CD4-positive, alpha-beta T cell treated with Interleukin-12 subunit alpha and Interleukin-12 subunit beta, for 1 hour (primary cell): ENCODE measurements around the gene EZR.

ENCODE experiments used
- DNase-seq: peaks from one replicate; pipeline ENCODE4 v3.0.0-alpha.2; 2020

Gene EZR

DNA sequence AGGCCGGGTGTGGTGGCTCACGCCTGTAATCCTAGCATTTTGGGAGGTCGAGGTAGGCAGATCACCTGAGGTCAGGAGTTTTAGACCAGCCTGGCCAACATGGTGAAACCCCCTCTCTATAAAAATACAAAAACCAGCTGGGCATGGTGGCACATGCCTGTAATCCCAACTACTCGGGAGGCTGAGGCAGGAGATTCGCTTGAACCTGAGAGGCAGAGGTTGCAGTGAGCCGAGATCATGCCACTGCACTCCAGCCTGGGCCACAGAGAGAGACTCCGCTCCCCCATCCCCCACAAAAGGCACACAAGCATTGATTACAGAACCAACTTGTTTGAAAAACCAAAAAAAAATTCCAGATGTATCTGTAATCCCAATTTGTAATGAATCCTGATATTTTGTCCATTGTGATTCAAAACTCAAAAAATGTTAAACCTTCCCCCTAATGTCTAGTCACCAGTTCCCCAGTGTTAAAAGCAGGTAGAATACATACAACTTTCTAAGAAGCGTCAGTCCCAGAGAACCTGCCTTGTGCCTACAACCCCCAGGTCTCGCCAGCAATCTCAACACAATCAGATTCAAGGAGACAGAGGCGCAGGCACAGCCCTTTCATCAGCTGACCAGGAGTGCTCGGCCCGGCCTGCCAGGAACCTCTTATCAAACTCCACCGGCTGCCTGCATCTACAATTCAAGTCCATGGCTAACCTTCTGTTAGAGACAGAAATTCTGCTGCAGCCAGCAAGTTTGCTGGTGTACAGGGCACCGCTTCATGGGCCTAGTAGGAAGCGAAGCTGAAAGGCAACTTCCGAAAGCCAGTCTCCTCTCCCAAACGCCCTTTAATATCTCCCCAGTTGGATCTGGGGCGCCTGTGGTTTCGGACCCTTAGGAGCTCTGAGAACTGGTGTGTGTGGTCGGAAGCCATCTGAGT lies 2.1 kb downstream of the EZR start:
- DNase-seq = peak; percentile 60

DNA sequence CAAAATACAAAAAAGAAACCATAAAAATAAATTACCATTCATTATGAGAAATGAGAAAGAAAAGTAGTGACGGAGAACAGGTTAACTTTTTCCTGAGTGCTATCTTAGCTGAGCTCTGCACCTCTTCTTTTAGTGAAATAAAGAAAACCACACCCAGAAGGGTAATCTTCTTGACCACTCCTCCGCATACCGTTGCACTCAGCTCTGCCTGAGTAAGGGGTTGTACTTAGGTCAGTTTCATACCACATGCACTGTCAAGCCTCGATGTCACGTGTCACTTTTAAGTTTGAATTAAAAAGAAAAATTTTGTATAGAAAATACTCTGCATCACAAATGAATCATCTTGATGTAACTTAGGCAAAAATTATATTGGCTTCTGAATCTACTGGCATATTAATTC lies 2.8 kb downstream of the EZR start:
- peak; percentile 47 for DNase-seq

DNA sequence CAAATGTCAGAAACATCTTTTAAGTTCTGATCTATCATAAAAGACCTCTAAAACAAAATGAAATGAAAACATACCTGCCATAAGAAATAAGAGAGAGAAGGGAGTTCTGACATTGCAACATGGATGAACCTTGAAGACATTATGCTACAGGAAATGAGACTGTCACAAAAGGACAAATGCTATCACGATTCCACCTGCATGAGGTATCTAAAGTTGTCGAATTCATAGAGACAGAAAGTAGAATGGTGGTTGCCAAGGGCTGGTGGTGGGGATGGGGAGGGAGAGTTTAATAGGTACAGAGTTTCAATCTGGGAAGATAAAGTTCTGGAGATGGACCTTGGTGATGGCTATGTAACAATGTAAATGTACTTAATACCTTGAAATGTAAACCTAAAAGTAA lies 3.3 kb downstream of the EZR start:
- peak; percentile 42 for DNase-seq

DNA sequence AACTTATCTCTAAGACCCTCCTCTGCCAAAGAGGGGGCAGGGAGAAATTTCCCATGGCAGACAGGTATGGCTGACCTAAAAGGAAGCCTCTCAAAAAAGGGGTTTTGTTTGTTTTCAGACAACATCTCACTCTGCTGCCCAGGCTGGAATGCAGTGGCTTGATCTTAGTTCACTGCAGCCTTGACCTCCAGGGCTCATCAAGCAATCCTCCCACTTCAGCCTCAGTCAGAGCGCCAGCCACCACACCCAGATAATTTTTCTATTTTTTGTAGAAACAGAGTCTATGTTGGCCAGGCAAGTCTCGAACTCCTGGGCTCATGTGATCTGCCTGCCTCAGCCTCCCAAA lies 3.8 kb downstream of the EZR start:
- peak; percentile 35 for DNase-seq

DNA sequence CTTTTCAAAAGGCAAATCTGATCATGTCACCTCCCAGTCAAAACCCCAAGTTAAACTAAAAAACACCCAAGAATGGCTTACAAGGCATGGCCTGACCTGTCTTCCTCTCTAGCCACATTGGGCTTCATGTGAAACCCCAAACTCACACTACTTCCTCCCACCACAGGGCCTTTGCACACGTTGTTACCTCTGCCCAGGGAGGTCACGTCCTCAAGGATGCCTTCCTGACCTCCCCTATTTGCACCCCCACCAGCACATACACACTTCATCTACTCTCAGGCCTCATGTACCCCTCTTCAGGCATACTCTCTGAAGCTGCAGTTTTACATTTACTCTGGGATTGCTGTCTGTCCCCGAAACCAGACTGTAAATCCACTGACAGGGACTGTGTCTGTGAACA lies 6.1 kb downstream of the EZR start:
- peak; percentile 51 for DNase-seq

DNA sequence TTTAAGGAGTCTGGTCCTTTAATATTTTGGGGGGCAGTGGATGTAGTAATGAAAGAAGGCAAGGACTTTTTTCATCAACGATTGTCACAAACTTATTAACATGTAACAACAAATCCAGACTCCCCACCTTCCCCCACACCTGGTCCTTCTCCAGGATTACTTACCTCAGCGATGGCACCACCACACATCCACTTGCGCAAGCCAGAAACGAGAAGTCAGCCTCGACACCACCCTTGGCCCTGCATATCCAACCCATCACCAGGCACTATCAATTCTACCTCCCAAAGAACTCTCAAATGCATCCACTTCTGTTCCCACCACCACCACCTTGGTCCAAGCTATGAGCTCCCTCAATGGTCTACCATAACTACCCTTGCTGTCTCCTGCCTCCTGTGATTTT lies 6.6 kb downstream of the EZR start:
- DNase-seq = no peak

DNA sequence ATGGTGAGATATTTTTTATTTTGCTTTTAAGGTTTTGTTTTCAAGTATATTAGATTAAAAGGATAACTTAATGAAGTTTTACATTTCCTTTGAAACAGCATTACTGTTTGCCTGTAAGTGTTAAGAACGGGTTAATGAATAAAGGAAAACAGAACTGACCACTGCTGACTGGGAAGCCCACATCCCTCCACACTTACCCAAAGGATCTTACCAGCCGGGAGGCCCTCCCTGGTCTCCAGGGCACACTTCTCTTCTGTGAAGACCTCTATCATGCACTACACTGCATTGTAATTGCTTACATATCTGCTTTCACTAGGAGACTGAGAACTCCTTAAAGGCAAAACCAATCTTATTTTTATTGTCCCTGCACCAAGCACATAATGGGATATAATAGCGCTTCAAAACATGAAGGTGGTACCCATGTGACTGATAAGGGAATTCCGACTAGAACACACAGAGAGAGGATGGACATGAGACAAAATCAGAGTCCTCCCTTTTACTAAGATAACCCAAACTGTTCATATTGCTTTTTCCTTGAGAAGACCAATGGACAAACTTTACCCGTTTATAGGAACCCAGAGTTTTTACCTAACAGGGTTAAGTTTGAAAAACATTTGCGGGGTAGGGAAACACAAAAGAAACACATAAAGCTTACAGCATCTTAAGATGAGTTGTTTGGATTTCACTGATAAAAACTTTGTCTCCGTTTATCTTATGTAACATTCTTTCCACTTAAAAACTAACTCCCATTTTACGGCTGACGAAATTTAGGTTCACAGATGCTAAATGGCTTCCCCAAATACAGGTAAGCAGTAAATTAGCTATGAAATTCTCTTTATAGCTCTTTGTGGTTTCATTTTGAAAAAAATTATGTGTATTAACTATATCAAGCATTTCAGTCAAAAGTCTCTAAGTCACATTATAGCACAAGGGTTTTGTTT lies 8.7 kb downstream of the EZR start:
- no peak for DNase-seq

DNA sequence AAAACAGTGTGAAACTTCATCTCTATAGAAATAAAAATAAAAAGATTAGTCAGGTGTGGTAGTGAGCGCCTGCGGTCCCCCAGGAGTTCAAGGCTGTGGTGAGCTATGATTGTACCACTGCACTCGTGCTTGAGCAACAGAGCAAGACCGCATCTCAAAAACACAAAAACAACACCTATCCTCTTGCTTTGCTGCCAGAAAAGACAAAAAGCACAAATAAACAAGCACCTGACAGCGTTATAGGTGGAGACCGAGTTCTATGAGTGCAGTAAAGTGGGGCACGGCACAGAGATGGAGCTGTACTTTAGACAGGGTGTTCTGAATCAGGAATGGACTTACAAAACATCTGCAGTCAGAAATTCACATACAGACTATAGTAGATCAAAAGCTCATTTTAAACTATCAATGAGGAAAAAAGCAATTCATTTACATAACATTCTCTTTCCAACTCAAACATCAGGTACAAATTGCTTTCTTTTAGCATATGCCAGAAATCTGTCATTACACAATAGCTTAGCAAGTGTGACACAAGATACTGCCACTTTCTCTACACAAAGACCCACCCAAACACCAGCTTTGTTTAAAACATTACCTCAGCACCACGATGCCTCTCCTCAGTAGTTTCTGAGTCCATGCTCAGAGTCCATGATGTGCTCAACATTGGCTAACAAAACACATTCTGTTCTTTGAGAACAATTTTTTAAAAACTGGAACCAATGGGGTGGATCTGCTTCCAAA lies 10.1 kb downstream of the EZR start:
- DNase-seq = peak; percentile 67

DNA sequence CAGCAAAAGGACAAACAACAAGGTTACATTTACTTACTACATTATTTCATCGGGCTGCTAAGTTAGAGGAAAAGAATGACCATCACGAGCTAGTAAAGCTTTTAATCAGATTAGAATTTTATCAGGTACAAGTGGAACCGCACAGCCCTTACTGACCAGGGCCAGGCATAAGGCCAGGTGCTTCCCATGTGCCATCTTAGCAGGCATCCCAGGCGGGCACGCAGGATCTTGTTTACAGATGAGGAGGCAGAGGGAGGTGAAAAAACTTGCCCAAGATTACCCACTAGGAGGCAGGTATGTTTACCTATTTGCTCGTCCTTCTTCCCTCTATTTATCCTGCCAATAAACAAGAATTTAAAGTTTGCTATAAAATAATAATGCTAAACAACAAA lies 10.7 kb downstream of the EZR start:
- DNase-seq = peak; percentile 19

DNA sequence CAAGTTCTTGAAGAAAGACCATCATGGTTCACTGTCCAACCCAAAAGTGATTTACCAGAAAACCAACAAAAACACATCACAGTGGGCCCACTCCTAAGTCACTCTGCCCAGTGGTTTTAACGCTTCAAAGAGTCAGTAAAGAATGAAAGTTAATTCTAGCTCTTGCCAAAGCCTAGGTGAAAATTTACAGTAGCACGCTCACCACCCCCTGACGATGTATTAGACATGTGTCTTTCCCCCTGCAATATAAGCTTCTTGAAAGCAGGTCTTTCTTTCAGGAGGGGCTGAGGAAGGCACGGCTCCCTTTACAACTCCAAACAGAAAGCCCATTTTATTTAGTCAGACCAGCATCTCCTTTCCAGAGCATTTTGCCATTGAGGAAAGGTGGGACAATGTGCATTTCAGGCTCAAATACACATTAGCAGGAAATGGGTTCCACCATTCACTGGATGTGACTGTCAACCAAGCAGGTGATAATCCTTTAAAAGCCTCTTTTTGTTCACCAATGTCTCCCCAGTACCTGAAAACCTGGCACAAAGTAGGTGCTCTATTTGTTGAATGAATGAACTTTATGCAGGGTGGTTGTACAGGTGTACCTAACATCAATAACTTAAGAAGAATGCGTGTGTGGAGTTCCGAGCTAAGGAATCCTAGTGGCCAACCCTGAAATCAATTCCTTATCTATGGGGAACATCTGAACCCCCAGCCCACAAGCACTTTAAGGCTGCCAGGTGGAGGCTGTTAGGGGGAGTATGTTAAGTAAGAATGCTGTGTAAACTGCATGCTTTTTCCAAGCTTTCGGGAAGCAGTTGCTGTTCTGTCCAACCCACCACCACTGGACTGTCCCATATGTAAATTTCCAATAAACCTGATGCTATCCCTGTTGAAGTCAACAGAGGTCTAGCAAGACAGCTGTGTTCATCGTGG lies 11.4 kb downstream of the EZR start:
- peak; percentile 37 for DNase-seq

DNA sequence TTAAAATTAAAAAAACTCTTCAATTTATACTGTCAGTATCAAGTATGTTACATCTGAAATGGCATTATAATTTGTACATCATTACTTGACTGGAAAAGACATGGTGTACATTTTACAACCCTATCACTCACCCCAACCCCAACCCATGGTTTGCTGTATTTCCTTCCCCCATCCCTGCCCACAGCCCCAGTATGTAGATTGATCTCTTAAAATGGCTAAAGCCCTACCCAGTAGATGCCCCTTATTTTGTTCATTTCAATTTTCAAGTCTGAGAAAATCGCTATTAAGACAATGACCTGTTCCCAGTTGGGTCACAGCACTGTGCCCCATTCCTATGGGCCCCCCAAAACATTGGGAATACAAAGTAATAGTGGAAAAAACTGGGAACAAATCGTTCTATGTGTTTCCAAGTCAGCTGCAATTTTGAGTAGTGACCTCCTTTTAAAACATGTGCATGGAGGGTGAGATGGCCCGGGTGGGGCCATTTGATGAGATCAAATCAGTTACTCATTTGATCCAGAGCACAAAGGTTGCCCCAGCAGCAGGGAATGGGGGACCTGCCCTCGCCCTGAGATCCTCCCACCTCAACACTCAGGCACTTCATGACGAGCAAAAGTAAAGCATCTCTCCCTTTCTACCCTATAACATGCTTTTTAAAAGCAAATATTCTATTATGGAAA lies 13.3 kb downstream of the EZR start:
- DNase-seq = peak; percentile 45

DNA sequence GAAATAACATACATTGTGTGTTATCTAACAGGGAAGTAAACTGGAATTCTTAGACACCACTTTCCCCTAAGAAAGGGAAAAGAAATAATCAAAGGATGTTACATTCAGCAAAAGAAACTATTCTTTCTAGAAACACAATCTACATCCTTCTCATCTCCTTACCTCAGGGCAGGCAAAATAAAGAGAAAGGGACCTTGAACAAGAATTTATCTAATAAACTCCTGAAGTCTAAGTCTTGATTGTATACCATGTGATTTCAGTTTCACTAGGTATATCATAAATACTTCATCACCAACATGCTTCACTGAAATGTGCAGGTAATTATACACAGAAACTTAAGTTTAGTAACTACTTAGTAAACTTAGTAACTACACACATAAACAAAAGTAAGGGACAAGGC lies 15.0 kb downstream of the EZR start:
- peak; percentile 16 for DNase-seq

DNA sequence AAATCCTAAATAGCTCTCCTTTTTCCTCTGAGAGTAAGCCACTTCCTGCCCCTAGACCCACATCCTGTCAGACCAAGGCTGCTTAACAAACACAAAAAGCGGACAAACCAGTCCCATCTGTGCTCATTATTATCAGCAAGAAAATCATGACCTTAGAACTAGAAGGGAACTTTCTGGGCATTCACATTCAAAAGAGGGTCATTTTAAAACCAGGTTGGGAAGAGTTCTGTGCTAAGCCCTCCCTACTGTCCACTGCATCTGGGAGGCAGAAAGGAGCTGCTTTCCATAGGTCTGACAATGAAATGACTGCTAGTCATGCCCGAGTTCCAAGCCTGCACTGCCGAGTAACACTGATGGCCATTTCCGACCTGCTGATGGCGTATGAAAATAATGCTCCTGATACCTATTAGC lies 15.4 kb downstream of the EZR start:
- DNase-seq = peak; percentile 73

DNA sequence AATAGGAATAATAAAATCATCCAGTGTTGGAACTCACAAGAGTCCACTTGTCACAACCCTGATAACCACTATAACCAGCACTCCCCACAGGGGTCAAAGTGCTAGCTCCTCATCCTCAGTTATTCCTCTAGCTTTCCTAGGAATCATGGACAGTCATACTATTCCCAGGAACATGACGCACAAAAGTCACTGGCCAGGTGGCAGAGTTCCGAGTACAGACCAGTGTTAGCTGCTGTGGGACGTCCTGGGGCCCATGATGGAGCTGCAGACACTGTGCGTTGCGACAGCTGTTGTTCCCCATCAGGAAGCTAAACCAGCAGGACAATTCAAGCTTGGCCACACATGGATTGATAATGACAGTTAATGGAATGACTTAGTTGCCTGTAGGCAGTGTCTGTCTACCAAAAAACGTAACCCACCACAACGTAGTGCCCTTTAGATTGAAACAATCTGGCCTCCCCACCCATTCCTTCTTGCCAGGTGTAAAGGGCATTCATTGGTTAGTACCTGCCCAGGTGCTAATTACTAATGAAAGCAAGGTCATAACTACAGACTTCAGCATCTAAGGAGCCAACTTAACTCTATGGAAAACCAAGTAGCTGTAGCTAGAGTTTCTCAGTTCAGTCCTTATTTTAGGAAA lies 17.4 kb downstream of the EZR start:
- DNase-seq = no peak

DNA sequence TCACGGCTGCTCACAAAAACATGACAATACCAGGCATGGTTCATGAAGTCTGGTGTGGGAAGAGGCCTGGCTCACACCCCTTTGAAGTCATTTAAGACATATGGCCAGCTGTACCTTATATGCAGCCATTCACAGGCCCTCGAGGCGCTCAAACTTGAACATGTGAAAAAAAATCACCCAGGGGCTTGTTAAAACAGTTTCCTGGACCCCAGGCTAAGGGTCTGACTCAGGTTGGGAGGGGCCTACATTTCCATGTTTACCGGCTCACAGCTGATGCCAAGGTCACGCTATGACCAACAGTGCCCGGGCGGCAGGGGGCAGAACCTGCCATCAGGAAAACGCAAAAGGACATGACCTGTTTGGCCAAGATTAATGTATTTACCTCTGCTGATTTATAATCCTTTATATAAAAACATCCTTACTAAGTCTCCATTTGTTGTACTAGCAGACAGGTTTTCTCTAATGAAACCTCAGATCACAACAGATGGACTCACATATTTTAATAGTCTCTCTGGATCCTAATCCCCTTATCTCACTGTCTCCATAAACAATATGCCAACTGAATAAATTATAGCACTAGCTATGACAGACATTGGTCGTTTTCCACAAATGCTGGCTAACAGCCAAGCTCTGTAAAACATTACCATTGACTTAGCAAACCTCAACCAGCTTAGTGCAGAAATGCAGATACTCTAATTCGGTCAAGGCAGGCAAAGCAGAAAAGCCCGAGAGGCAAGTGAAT lies 19.9 kb downstream of the EZR start:
- no peak for DNase-seq

DNA sequence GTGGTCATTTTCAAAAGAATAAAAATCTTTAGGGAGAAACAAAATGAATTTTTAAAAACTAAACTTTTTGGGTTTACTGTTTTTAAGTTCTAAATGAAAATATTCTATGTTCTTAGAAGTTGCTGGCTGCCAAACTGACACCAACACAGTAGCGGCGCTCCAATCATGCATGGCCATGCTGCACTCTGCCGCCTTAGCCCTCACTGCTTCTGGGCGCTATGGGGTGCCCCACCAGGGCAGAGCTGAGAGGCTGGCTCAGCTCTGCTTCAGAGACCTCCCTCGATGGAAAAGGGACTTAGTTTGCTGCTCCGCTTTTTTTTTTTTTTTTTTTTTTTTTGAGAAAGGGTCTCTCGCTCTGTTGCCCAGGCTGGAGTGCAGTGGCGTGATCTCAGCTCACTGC lies 20.9 kb downstream of the EZR start:
- DNase-seq = no peak

DNA sequence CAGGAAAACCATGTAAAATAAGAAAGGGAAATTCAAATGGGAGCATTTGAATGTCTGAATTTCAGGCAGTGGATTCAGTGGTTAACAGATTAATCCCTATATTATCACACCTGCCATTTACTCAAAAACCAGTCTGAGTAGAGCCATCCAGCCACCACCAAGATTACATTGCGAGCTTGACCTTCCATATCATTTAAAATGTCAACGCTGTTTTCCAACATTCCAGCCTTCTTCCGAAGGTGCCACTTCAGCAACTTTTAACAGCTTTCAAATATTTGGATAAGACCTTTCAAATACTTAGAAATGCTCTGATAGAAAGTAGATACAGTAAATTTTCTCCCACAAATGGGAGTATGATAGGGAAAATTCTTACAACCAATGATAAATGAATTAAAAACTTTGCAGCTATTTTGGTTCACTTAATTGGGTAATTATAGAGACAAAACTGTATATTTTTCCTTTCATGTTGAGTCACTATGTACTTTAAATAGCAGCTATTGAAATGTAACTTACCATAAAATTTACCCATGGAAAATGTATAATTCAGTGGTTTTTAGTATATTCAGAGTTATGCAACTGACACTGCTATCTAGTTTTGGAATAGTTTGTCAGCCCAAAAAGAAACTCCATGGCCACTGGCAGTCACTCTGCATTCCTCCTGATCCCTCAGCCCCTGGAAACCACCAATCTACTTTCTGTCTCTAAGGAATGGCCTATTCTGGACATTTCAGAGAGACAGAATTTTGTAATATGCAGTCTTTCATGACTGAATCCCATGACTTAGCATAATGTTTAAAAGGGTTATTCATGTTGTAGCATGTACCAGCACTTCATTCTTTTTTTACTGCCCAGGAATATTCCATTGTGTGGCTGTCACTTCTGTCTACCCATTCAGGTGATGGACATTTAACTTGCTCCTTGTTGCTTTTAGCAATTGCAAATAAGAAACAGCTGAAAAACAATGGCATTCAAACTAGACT lies 21.5 kb downstream of the EZR start:
- DNase-seq = no peak

DNA sequence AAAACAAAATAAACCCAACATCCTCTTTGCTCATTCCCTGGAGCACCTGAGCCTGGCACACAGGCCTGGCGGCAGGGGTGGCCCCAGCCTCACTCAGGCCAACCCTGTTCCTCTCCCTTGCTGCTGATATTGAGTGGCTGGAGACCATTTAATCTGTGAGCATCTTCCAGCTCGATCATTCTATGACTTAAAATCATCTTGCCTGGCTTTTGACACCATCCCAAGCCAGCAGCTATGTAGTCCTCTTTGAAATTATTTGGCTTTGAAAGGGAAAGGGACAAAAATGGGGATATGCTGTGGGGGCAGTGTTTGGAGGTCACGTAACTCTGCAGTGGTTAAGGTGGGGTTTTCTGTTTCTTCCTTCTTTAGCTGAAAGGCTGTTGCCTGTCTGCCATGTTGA lies 22.8 kb downstream of the EZR start:
- DNase-seq = no peak

DNA sequence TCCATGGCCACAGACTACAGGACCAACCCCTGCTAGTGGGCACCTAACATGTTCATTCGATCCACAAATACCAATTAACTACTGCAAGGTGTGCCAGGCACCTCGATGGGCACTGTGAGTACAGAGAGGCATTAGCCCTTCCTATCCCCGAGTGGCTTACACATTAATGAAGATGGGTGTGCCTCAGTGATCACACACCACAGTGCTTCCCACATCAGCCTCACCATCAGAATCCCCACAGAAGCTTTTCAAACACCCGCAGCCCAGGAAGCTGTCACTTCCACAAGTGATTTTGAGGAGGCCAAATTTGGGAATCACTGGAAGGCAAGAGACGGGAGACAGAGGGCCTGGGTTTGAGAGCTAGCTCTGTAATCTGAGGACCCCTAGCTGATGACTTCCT lies 23.7 kb downstream of the EZR start:
- DNase-seq = no peak
